H9 (cell line): ENCODE data around the gene CHST8. TPM values are rescaled to one million over a fixed set of nuclear protein-coding genes. Genes with fewer than 3 reads are reported as not detected.

Experiments
- DNase-seq: peaks from one replicate; pipeline ENCODE4 v3.0.0-alpha.2; 2017
- H2AFZ ChIP-seq: one replicate; pipeline ENCODE4 v1.6.1; 2013; ENCODE audit warnings: mild to moderate bottlenecking, low read length, control low read depth, moderate library complexity
- H2AK5ac ChIP-seq: 2 replicates; pipeline ENCODE4 v1.6.1; 2013; ENCODE audit warnings: low read length, control low read depth, mixed read lengths; ENCODE audit not compliant: insufficient read length
- H2BK120ac ChIP-seq: one replicate; pipeline ENCODE4 v1.6.1; 2013; ENCODE audit warnings: low read depth, mild to moderate bottlenecking, low read length, control low read depth, inconsistent platforms; ENCODE audit not compliant: poor library complexity, severe bottlenecking
- H2BK12ac ChIP-seq: 2 replicates; pipeline ENCODE4 v1.6.1; 2013; ENCODE audit warnings: low read length, control low read depth, mixed read lengths, low read depth; ENCODE audit not compliant: insufficient read length
- H2BK15ac ChIP-seq: 2 replicates; pipeline ENCODE4 v1.6.1; 2013; ENCODE audit warnings: low read depth, low read length, control low read depth
- H2BK20ac ChIP-seq: one replicate; pipeline ENCODE4 v1.6.1; 2013; ENCODE audit warnings: low read depth, mild to moderate bottlenecking, low read length, control low read depth, inconsistent platforms; ENCODE audit not compliant: poor library complexity, severe bottlenecking
- H2BK5ac ChIP-seq: 2 replicates; pipeline ENCODE4 v1.6.1; 2013; ENCODE audit warnings: low read length, control low read depth, mixed read lengths; ENCODE audit not compliant: insufficient read length
- H3K14ac ChIP-seq: 2 replicates; pipeline ENCODE4 v1.6.1; 2013; ENCODE audit warnings: low read length, control low read depth; ENCODE audit not compliant: insufficient read depth
- H3K18ac ChIP-seq: 2 replicates; pipeline ENCODE4 v1.6.1; 2013; ENCODE audit warnings: low read depth, mild to moderate bottlenecking, mixed read lengths, low read length, control low read depth; ENCODE audit not compliant: insufficient read length
- H3K23ac ChIP-seq: 2 replicates; pipeline ENCODE4 v1.6.1; 2013; ENCODE audit warnings: low read length, control low read depth, mixed read lengths, low read depth; ENCODE audit not compliant: insufficient read length
- H3K23me2 ChIP-seq: 2 replicates; pipeline ENCODE4 v1.6.1; 2013; ENCODE audit warnings: low read depth, mild to moderate bottlenecking, mixed read lengths, low read length, control low read depth; ENCODE audit not compliant: insufficient read length, poor library complexity, severe bottlenecking
- H3K27ac ChIP-seq: 2 replicates; pipeline ENCODE4 v1.5.1; 2013; ENCODE audit warnings: low read length, control low read depth, mixed read lengths, low read depth; ENCODE audit not compliant: insufficient read length
- H3K27me3 ChIP-seq: 2 replicates; pipeline ENCODE4 v1.6.1; 2013; ENCODE audit warnings: low read length, control low read depth, inconsistent platforms; ENCODE audit not compliant: insufficient read depth
- H3K4ac ChIP-seq: 2 replicates; pipeline ENCODE4 v1.6.1; 2013; ENCODE audit warnings: low read depth, mild to moderate bottlenecking, control low read depth, inconsistent platforms, low read length, moderate library complexity
- H3K4me1 ChIP-seq: 2 replicates; pipeline ENCODE4 v1.6.1; 2013; ENCODE audit warnings: low read length, control low read depth, inconsistent platforms; ENCODE audit not compliant: insufficient read depth
- H3K4me2 ChIP-seq: 2 replicates; pipeline ENCODE4 v1.6.1; 2013; ENCODE audit warnings: low read length, control low read depth, mixed read lengths; ENCODE audit not compliant: insufficient read length, insufficient read depth
- H3K56ac ChIP-seq: 2 replicates; pipeline ENCODE4 v1.6.1; 2013; ENCODE audit warnings: low read depth, mild to moderate bottlenecking, mixed read lengths, low read length, control low read depth; ENCODE audit not compliant: insufficient read length
- H3K79me1 ChIP-seq: 2 replicates; pipeline ENCODE4 v1.6.1; 2013; ENCODE audit warnings: low read depth, mild to moderate bottlenecking, moderate library complexity, low read length, control low read depth, inconsistent platforms; ENCODE audit not compliant: insufficient read depth, poor library complexity, severe bottlenecking
- H3K79me2 ChIP-seq: 2 replicates; pipeline ENCODE4 v1.6.1; 2013; ENCODE audit warnings: low read length, control low read depth, inconsistent platforms; ENCODE audit not compliant: insufficient read depth
- H3K9ac ChIP-seq: 2 replicates; pipeline ENCODE4 v1.6.1; 2013; ENCODE audit warnings: low read length, control low read depth, mixed read lengths; ENCODE audit not compliant: insufficient read length; ENCODE audit errors: extremely low read depth
- H3K9me3 ChIP-seq: one replicate; pipeline ENCODE4 v1.6.1; 2013; ENCODE audit warnings: low read depth, low read length, inconsistent platforms; ENCODE audit not compliant: control insufficient read depth
- H3T11ph ChIP-seq: one replicate; pipeline ENCODE4 v1.6.1; 2013; ENCODE audit warnings: mild to moderate bottlenecking, low read length, control low read depth, inconsistent platforms
- H4K20me1 ChIP-seq: one replicate; pipeline ENCODE4 v1.6.1; 2013; ENCODE audit not compliant: control insufficient read depth, insufficient read length, insufficient read depth
- H4K5ac ChIP-seq: 2 replicates; pipeline ENCODE4 v1.6.1; 2013; ENCODE audit warnings: low read depth, mild to moderate bottlenecking, mixed read lengths, low read length, control low read depth; ENCODE audit not compliant: insufficient read length
- H4K8ac ChIP-seq: replicated peaks from 2 replicates; pipeline ENCODE4 v1.6.1; 2013; ENCODE audit warnings: low read length, control low read depth, mixed read lengths, low read depth; ENCODE audit not compliant: insufficient read length
- H4K91ac ChIP-seq: 2 replicates; pipeline ENCODE4 v1.6.1; 2013; ENCODE audit warnings: low read depth, mild to moderate bottlenecking, moderate library complexity, mixed read lengths, low read length, control low read depth; ENCODE audit not compliant: insufficient read length
- H3K27ac Mint-ChIP-seq, 3 experiments: 2 replicates in 2 of 3; 3 replicates in 1 of 3; pipeline ENCODE4 v1.8.0; 2020 to 2021; ENCODE audit warnings: mixed read lengths in 3 of 3, mild to moderate bottlenecking in 1 of 3, moderate library complexity in 1 of 3
- H3K27me3 Mint-ChIP-seq: 2 replicates; pipeline ENCODE4 v1.8.0; 2021; ENCODE audit warnings: low read depth, mild to moderate bottlenecking, moderate library complexity, mixed read lengths
- H3K36me3 Mint-ChIP-seq, 3 experiments: 2 replicates in 2 of 3; 3 replicates in 1 of 3; pipeline ENCODE4 v1.8.0; 2020 to 2021; ENCODE audit warnings: low read depth in 3 of 3, mixed read lengths in 3 of 3; ENCODE audit not compliant: insufficient read depth in 1 of 3
- H3K4me1 Mint-ChIP-seq, 2 experiments: 2 replicates each; pipeline ENCODE4 v1.8.0; 2020; ENCODE audit warnings: mixed read lengths in 2 of 2
- H3K4me3 Mint-ChIP-seq, 2 experiments: 2 replicates in 1 of 2; 3 replicates in 1 of 2; pipeline ENCODE4 v1.8.0; 2020 to 2021; ENCODE audit warnings: mild to moderate bottlenecking in 2 of 2, mixed read lengths in 2 of 2, moderate library complexity in 1 of 2
- H3K9me3 Mint-ChIP-seq, 2 experiments: 2 replicates in 1 of 2; 3 replicates in 1 of 2; pipeline ENCODE4 v1.8.0; 2020; ENCODE audit warnings: mild to moderate bottlenecking in 2 of 2, mixed read lengths in 2 of 2, moderate library complexity in 1 of 2
- WGBS: extraction: QIAGEN DNeasy Blood & Tissue Kit; methylation state at CpG from one replicate; pipeline ENCODE4 v1.1.7; 2013; ENCODE audit warnings: missing lambda C conversion rate, low lambda C conversion rate, mixed read lengths; ENCODE audit not compliant: insufficient read length; ENCODE audit errors: extremely low coverage; 5-methylcytosine and 5-hydroxymethylcytosine counted together
- total RNA-seq: library from RNA; stranded (reverse); gene quantifications from 2 replicates; pipeline ENCODE4 v1.2.1, GENCODE V29; 2021
- TF ChIP-seq, protein P1 (sequence below): fragments of 200-600 bp; sonication (generic); conservative IDR thresholded peaks from 3 replicates; pipeline ENCODE4 v1.8.0; 2021; ENCODE audit warnings: antibody characterized with exemption, mild to moderate bottlenecking

CHST8 gene
- total RNA-seq, 1 experiment from 2014 or later = 5.1 TPM

DNA sequence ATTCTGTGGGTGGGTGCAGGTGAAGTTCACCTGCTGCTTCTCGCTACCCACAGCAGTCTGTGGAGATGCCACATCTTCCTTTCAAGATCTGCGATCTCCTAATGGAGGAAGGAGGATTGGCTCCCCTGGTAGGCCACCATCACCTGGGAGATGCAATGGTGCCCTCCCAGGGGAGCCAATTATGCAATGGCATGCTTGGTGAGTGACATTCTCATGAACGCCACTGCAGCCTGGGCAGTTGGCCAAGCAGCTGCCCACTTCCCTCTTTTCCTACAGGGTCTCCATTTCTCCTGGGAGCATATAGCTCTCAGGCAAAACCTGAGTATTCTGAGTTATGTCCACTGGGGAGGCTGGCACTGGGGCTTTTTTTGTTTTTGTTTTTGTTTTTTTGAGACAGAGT, 91.4 kb downstream of the CHST8 start:
- Mint-ChIP-seq H3K9me3 (peaks cover 0 to 2% of the 10 kb centered on the region in 2 experiments; a peak in 2 of 5 replicates), H3K4me3 (no peak overlapping the region), H3K27ac (no peak overlapping the region), H3K36me3 (no peaks in the 10 kb centered on the region), H3K4me1 (peaks cover 20 to 24% of the 10 kb centered on the region in 2 experiments), H3K27me3 (peaks cover 4% of the 10 kb centered on the region; the same call in 1 of the 2 replicates)
- Histone ChIP-seq H3K79me1 (no peaks in the 10 kb centered on the region), H2AK5ac (no peak overlapping the region), H3K4ac (no peak overlapping the region), H3K4me1 (no peaks in the 10 kb centered on the region; the same call in 1 of the 2 replicates), H3K23ac (no peak overlapping the region), H2AFZ (no peak overlapping the region), H3K9ac (no peak overlapping the region), H4K20me1 (no peaks in the 10 kb centered on the region), H2BK5ac (no peak overlapping the region), H3K56ac (no peak overlapping the region), H3T11ph (no peak overlapping the region), H4K91ac (no peak overlapping the region), H3K9me3 (no peaks in the 10 kb centered on the region), H4K8ac (no peak overlapping the region), H3K79me2 (no peaks in the 10 kb centered on the region), H2BK15ac (no peak overlapping the region), H3K4me2 (no peak overlapping the region), H2BK120ac (no peak overlapping the region), H4K5ac (no peak overlapping the region), H3K27me3 (no peaks in the 10 kb centered on the region), H2BK12ac (no peak overlapping the region), H3K18ac (no peak overlapping the region), H2BK20ac (no peak overlapping the region), H3K23me2 (no peaks in the 10 kb centered on the region), H3K27ac (no peak overlapping the region), H3K14ac (no peak overlapping the region)
- no CpG with 5 or more reads among the region's 3 CpGs for WGBS
- no peak for DNase-seq
- TF ChIP-seq, protein P1, sequence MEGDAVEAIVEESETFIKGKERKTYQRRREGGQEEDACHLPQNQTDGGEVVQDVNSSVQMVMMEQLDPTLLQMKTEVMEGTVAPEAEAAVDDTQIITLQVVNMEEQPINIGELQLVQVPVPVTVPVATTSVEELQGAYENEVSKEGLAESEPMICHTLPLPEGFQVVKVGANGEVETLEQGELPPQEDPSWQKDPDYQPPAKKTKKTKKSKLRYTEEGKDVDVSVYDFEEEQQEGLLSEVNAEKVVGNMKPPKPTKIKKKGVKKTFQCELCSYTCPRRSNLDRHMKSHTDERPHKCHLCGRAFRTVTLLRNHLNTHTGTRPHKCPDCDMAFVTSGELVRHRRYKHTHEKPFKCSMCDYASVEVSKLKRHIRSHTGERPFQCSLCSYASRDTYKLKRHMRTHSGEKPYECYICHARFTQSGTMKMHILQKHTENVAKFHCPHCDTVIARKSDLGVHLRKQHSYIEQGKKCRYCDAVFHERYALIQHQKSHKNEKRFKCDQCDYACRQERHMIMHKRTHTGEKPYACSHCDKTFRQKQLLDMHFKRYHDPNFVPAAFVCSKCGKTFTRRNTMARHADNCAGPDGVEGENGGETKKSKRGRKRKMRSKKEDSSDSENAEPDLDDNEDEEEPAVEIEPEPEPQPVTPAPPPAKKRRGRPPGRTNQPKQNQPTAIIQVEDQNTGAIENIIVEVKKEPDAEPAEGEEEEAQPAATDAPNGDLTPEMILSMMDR = no peak
